SU-DHL-6 (cell line): ENCODE measurements around the gene DLK1.

Source experiments
- H2AFZ ChIP-seq: fragments of 200-600 bp; sonication (generic); 2 replicates; pipeline ENCODE4 v1.6.1; 2014; ENCODE audit warnings: low read depth, mild to moderate bottlenecking, moderate library complexity, mixed read lengths, antibody characterized with exemption, low read length; ENCODE audit not compliant: severe bottlenecking
- H3F3A ChIP-seq: fragments of 200-600 bp; shearing (Covaris generic); 2 replicates; pipeline ENCODE4 v1.6.0; 2016; ENCODE audit warnings: antibody characterized with exemption, mild to moderate bottlenecking; ENCODE audit not compliant: insufficient read depth
- H3K27ac ChIP-seq: fragments of 200-600 bp; sonication (generic); 2 replicates; pipeline ENCODE4 v1.5.1; 2016; ENCODE audit warnings: low read depth, mild to moderate bottlenecking, low read length, moderate library complexity, mixed read lengths
- H3K27me3 ChIP-seq: fragments of 200-600 bp; sonication (generic), shearing (Covaris generic); 2 replicates; pipeline ENCODE4 v1.6.0; 2014; ENCODE audit warnings: mild to moderate bottlenecking, low read length
- H3K36me3 ChIP-seq: fragments of 200-600 bp; sonication (generic); 2 replicates; pipeline ENCODE4 v1.6.1; 2014; ENCODE audit warnings: mild to moderate bottlenecking, low read length, mixed read lengths
- H3K4me2 ChIP-seq: fragments of 300-600, 200-600 bp; shearing (Covaris generic), sonication (generic); 2 replicates; pipeline ENCODE4 v1.6.0; 2014; ENCODE audit warnings: low read length, low read depth, mild to moderate bottlenecking; ENCODE audit not compliant: poor library complexity, severe bottlenecking
- H3K4me3 ChIP-seq: fragments of 200-600 bp; sonication (generic); 2 replicates; pipeline ENCODE4 v1.5.1; 2014; ENCODE audit warnings: antibody characterized with exemption, low read length, mild to moderate bottlenecking, mixed read lengths; ENCODE audit not compliant: insufficient read depth, poor library complexity, severe bottlenecking
- H3K79me2 ChIP-seq: fragments of 200-600 bp; sonication (generic); 2 replicates; pipeline ENCODE4 v1.6.1; 2014; ENCODE audit warnings: mild to moderate bottlenecking, low read length, moderate library complexity; ENCODE audit not compliant: insufficient read depth
- H3K9ac ChIP-seq: fragments of 200-600 bp; sonication (generic); 2 replicates; pipeline ENCODE4 v1.7.0; 2014; ENCODE audit warnings: mild to moderate bottlenecking, low read length
- H3K9me2 ChIP-seq: fragments of 200-600 bp; sonication (generic); replicated peaks from 2 replicates; pipeline ENCODE4 v1.6.1; 2014; ENCODE audit warnings: low read length; ENCODE audit not compliant: insufficient read depth
- H3K9me3 ChIP-seq: fragments of 200-600 bp; sonication (generic); 2 replicates; pipeline ENCODE4 v1.6.1; 2014; ENCODE audit warnings: low read length, mixed read lengths; ENCODE audit not compliant: insufficient read depth
- H4K20me1 ChIP-seq: fragments of 200-600 bp; sonication (generic); 2 replicates; pipeline ENCODE4 v1.6.1; 2014; ENCODE audit warnings: low read depth, mild to moderate bottlenecking, antibody characterized with exemption, low read length, moderate library complexity, mixed read lengths
- EZH2phosphoT487 ChIP-seq: fragments of 200-600 bp; sonication (generic), shearing (Covaris generic); conservative IDR thresholded peaks from 2 replicates; pipeline ENCODE4 v1.6.1; 2018; ENCODE audit warnings: mild to moderate bottlenecking, antibody characterized with exemption, low read length, moderate library complexity, mixed read lengths
- TF ChIP-seq, protein P1 (sequence below): fragments of 200-600 bp; sonication (generic); IDR thresholded peaks from one replicate; pipeline ENCODE4 v1.5.1; 2017; ENCODE audit warnings: antibody characterized with exemption, mild to moderate bottlenecking, low read length, moderate library complexity; ENCODE audit not compliant: insufficient read depth, poor library complexity, severe bottlenecking

The DLK1 gene

DNA sequence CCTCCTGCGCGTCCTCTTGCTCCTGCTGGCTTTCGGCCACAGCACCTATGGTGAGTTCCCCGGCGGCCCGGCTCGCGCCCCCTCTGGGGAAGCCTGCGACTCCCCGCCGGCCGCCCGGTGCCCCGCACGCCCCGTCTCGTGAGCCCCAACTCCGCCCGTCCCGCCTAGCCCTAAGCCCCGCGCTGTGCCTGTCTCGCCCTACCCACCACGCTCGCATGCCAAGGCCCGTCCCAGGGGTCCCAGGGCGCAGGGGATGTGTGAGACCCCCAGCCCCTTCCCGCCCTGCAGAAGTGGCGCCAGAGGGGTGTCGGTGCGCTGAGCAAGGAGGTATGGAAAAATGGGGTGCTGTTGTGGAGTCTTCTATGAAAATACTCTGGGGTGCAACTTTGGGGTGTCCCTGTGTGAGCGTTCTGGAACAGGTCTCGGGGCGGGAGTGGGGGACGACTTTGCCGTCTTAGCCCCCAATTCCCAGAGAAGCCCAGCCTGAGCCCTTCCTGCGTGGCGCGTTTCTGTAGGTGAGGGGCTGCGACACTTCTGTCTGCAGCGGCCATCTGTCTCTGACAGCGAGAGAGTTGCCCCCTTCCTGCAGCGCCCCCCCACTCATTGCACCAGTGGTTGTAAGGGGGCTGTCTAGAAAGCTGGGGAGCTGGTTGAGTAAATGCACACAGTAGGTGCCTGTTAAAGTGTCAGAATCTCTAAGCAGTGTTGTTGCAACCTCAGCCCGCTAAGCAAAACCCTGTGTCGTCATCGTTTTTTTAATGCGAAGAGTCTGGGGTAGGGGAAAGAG lies 587 bp downstream of the DLK1 start:
- Histone ChIP-seq H3K9ac (no peak overlapping the region), H3K4me2 (no peak overlapping the region), H4K20me1 (no peaks in the 10 kb centered on the region), H3F3A (no peaks in the 10 kb centered on the region), H3K9me3 (no peaks in the 10 kb centered on the region), H2AFZ (no peak overlapping the region), H3K4me3 (no peak overlapping the region), H3K27ac (no peak overlapping the region), H3K79me2 (no peaks in the 10 kb centered on the region), H3K9me2 (no peaks in the 10 kb centered on the region), H3K27me3 (no peaks in the 10 kb centered on the region), H3K36me3 (no peaks in the 10 kb centered on the region)
- TF ChIP-seq, protein P1, sequence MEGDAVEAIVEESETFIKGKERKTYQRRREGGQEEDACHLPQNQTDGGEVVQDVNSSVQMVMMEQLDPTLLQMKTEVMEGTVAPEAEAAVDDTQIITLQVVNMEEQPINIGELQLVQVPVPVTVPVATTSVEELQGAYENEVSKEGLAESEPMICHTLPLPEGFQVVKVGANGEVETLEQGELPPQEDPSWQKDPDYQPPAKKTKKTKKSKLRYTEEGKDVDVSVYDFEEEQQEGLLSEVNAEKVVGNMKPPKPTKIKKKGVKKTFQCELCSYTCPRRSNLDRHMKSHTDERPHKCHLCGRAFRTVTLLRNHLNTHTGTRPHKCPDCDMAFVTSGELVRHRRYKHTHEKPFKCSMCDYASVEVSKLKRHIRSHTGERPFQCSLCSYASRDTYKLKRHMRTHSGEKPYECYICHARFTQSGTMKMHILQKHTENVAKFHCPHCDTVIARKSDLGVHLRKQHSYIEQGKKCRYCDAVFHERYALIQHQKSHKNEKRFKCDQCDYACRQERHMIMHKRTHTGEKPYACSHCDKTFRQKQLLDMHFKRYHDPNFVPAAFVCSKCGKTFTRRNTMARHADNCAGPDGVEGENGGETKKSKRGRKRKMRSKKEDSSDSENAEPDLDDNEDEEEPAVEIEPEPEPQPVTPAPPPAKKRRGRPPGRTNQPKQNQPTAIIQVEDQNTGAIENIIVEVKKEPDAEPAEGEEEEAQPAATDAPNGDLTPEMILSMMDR, result no peak
- no peak for TF ChIP-seq EZH2phosphoT487

DNA sequence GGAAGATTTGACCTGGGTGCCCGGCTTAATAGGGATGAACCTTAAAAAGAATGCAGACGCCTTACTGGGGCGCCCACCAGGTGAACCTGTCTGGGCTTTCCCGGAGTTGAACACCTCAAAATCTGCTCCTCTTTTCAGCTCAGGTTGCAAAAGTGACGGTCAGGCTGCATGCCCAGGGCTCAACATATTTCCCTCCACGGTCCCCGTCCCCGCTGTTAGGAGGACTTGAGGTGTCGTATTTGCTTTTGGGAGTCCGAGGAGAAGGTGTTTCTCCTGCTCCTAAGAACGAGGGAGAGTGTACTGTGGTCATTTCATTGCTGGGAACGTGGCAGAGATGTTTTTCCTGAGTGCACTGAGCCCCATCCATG lies 1.2 kb downstream of the DLK1 start:
- Histone ChIP-seq H4K20me1 (no peaks in the 10 kb centered on the region), H3K27me3 (no peaks in the 10 kb centered on the region)

DNA sequence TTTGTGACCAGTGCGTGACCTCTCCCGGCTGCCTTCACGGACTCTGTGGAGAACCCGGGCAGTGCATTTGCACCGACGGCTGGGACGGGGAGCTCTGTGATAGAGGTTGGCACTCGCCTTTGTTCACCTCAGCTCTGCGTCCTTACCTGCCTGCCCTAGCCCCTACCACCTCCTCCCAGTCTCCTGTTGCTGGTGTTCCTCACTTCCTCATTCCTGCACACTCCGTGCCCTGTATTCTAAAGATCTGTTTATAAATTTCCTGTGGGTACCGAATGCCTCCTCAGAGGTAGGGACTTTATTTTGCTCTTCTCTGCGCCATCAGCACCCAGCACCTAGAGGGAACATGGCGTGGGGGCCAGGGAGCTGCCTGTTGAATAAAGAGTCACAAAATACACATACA lies 2.3 kb downstream of the DLK1 start:
- TF ChIP-seq, protein P1, result no peak
- no peak for TF ChIP-seq EZH2phosphoT487
- no peaks in the 10 kb centered on the region for H3K9me2 ChIP-seq
- no peaks in the 10 kb centered on the region for H4K20me1 ChIP-seq
- no peak overlapping the region for H3K9ac ChIP-seq
- no peaks in the 10 kb centered on the region for H3F3A ChIP-seq
- no peaks in the 10 kb centered on the region for H3K36me3 ChIP-seq
- no peaks in the 10 kb centered on the region for H3K79me2 ChIP-seq
- H2AFZ ChIP-seq, result no peak overlapping the region
- H3K27me3 ChIP-seq, result no peaks in the 10 kb centered on the region
- no peak overlapping the region for H3K4me3 ChIP-seq
- no peaks in the 10 kb centered on the region for H3K9me3 ChIP-seq
- no peak overlapping the region for H3K4me2 ChIP-seq
- no peak overlapping the region for H3K27ac ChIP-seq

More for the DNA sequence above, 1.2 kb downstream of the DLK1 start:
- Histone ChIP-seq H3K4me2 (no peak overlapping the region), H2AFZ (no peak overlapping the region), H3K9me2 (no peaks in the 10 kb centered on the region), H3K9ac (no peak overlapping the region), H3K79me2 (no peaks in the 10 kb centered on the region), H3K27ac (no peak overlapping the region), H3K9me3 (no peaks in the 10 kb centered on the region), H3F3A (no peaks in the 10 kb centered on the region), H3K36me3 (no peaks in the 10 kb centered on the region), H3K4me3 (no peak overlapping the region)
- TF ChIP-seq, protein P1, result no peak
